ENCODE measurements around the gene SYNE1.
"Not testable (repeated sequence)": the region's sequence is repeated elsewhere in the genome, so short reads cannot be mapped to it uniquely, and the experiment has no call there.

The SYNE1 gene

DNA sequence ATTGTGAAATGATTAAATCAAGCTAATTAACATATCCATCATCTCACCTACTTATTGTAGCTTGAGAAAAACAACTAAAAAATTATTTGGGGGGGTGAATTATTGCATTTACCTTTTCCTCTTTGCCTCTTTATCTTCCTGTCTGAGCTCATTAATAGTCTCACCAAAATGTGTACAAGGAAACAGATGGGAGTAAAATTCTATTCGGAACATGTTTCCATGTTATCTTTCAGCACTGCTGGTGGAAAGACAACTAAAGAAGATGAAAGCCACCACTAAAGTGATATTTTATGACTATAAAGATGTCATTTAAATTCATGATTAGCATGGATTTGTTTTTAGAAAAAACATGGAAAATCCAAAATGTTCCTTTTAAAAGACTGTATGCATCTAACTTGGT is 102.6 kb downstream of the SYNE1 start:
- 89 to 100% methylated on average over 1 of the region's 1 CpG for WGBS, 2 experiments
- Histone ChIP-seq H3K27ac (ENCODE audit: insufficient read depth, low read depth, low read length, poor library complexity, severe bottlenecking) (no peak overlapping the region), H3K9me3 (ENCODE audit: control insufficient read depth, low read length) (no peaks in the 10 kb centered on the region), H3K4me1 (ENCODE audit: control insufficient read depth, insufficient read depth, low read length) (no peaks in the 10 kb centered on the region), H3K36me3 (ENCODE audit: control insufficient read depth, insufficient read depth, low read length) (no peaks in the 10 kb centered on the region), H3K27me3 (ENCODE audit: control insufficient read depth, insufficient read depth, low read length, poor library complexity, severe bottlenecking) (no peaks in the 10 kb centered on the region), H3K4me3 (ENCODE audit: insufficient read depth, low read depth, low read length) (no peak overlapping the region)

GRCh38 chr6:152532556-152533422 is 104.4 kb downstream of the SYNE1 start:
- H3K27me3 ChIP-seq (ENCODE audit: control insufficient read depth, insufficient read depth, low read length, poor library complexity, severe bottlenecking) = no peaks in the 10 kb centered on the region

DNA sequence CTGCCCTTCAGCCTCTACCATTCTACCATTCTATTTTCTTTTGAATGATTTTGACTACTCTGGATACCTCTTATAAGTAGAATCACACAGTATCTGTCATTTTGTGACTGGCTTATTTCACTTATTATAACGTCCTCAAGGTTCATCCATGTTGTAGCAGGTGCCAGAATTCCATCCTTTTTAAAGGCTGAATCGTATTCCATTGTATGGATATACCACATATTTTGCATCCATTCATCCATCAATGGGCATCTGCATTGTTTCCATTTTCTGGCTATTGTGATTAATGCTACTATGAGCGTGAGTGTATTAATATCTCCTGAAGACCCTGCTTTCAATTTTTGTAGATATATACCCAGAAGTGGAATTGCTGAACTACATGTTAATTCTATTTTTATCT is 105.5 kb downstream of the SYNE1 start:
- H3K9me3 ChIP-seq (ENCODE audit: control insufficient read depth, low read length) = no peaks in the 10 kb centered on the region
- no peaks in the 10 kb centered on the region for H3K27me3 ChIP-seq (ENCODE audit: control insufficient read depth, insufficient read depth, low read length, poor library complexity, severe bottlenecking)
- H3K27ac ChIP-seq (ENCODE audit: insufficient read depth, low read depth, low read length, poor library complexity, severe bottlenecking) = no peak overlapping the region
- WGBS, 2 experiments = 88 to 92% methylated on average over 2 to 3 of the region's 3 CpGs
- no peaks in the 10 kb centered on the region for H3K4me1 ChIP-seq (ENCODE audit: control insufficient read depth, insufficient read depth, low read length)
- H3K36me3 ChIP-seq (ENCODE audit: control insufficient read depth, insufficient read depth, low read length) = no peaks in the 10 kb centered on the region
- no peak overlapping the region for H3K4me3 ChIP-seq (ENCODE audit: insufficient read depth, low read depth, low read length)

More at GRCh38 chr6:152532556-152533422, 104.4 kb downstream of the SYNE1 start:
- WGBS, 2 experiments = 95 to 100% methylated on average over 2 to 3 of the region's 3 CpGs
- H3K9me3 ChIP-seq (ENCODE audit: control insufficient read depth, low read length) = no peaks in the 10 kb centered on the region
- no peak overlapping the region for H3K27ac ChIP-seq (ENCODE audit: insufficient read depth, low read depth, low read length, poor library complexity, severe bottlenecking)
- no peaks in the 10 kb centered on the region for H3K36me3 ChIP-seq (ENCODE audit: control insufficient read depth, insufficient read depth, low read length)
- H3K4me1 ChIP-seq (ENCODE audit: control insufficient read depth, insufficient read depth, low read length) = no peaks in the 10 kb centered on the region
- no peak overlapping the region for H3K4me3 ChIP-seq (ENCODE audit: insufficient read depth, low read depth, low read length)

DNA sequence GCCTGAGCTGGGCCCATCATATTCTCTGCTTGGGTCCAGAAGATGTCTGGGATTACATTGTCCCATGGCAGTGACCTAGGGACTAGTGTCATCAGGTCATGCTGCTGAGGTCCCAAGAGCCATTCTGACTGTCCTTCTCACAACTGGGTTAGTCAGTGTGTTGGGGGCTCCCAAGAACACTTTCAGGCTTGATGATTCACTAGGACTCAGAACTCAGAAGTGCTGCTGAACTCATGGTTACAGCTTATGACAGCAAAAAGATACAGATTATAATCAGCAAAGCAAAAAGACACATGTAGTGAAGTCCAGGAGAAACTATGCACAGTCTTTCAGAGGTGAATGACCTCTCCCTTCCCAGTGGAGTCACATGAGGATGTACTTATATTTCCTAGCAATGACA is 107.8 kb downstream of the SYNE1 start:
- Histone ChIP-seq H3K27me3 (ENCODE audit: control insufficient read depth, insufficient read depth, low read length, poor library complexity, severe bottlenecking) (no peaks in the 10 kb centered on the region), H3K4me1 (ENCODE audit: control insufficient read depth, insufficient read depth, low read length) (no peaks in the 10 kb centered on the region), H3K36me3 (ENCODE audit: control insufficient read depth, insufficient read depth, low read length) (no peaks in the 10 kb centered on the region), H3K4me3 (ENCODE audit: insufficient read depth, low read depth, low read length) (no peak overlapping the region), H3K27ac (ENCODE audit: insufficient read depth, low read depth, low read length, poor library complexity, severe bottlenecking) (no peak overlapping the region), H3K9me3 (ENCODE audit: control insufficient read depth, low read length) (no peaks in the 10 kb centered on the region)

- 91 to 100% methylated on average over 1 of the region's 1 CpG for WGBS, 2 experiments
- not testable (repeated sequence) for H3K27ac ChIP-seq (ENCODE audit: insufficient read depth, low read depth, low read length, poor library complexity, severe bottlenecking); H3K4me3 ChIP-seq (ENCODE audit: insufficient read depth, low read depth, low read length); H3K4me1 ChIP-seq (ENCODE audit: control insufficient read depth, insufficient read depth, low read length); H3K36me3 ChIP-seq (ENCODE audit: control insufficient read depth, insufficient read depth, low read length); H3K9me3 ChIP-seq (ENCODE audit: control insufficient read depth, low read length); H3K27me3 ChIP-seq (ENCODE audit: control insufficient read depth, insufficient read depth, low read length, poor library complexity, severe bottlenecking)
Measured at GRCh38 chr6:152514120-152514519, 123.0 kb downstream of the SYNE1 start.

DNA sequence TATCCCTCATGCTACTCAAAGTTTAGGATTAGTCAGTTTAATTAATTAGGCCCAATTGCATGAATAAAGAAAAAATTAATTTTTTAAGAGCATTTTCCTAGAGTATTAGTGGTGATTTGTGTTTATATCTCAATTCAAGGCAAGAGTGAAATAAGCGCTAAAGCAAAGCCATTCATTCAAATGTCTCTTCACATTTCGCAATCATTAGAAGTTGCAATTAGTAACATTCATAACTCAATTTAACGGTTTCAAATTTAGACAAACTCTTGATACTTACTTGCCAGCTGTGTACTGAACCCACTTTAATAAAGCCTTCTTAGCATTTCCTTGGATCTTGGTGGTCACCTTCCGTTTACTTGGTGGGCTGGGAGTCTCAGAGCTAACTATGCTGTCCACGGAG is 127.2 kb downstream of the SYNE1 start:
- Histone ChIP-seq H3K4me1 (ENCODE audit: control insufficient read depth, insufficient read depth, low read length) (no peaks in the 10 kb centered on the region), H3K36me3 (ENCODE audit: control insufficient read depth, insufficient read depth, low read length) (no peaks in the 10 kb centered on the region), H3K27me3 (ENCODE audit: control insufficient read depth, insufficient read depth, low read length, poor library complexity, severe bottlenecking) (no peaks in the 10 kb centered on the region), H3K27ac (ENCODE audit: insufficient read depth, low read depth, low read length, poor library complexity, severe bottlenecking) (no peak overlapping the region), H3K9me3 (ENCODE audit: control insufficient read depth, low read length) (no peaks in the 10 kb centered on the region), H3K4me3 (ENCODE audit: insufficient read depth, low read depth, low read length) (no peak overlapping the region)
- WGBS, 2 experiments = 94 to 95% methylated on average over 5 of the region's 5 CpGs

DNA sequence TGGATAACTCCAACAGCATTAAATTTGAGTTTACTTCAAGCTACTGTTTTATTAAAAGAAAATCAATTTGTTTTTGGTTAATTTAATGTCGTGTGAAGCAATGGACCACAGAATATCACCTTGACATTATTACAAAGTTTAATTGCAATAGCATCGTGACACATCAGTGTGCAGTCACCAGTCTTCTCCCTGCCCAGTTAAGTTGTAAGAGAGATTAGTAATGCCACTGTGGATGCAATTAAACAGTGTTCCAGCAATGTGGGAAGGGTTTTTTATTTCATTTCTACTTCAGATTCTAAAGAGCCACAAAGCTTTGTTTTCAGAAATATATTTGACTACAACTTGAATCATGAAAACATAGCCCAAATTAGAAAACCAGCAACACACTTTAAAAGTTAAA is 128.7 kb downstream of the SYNE1 start:
- no peak overlapping the region for H3K27ac ChIP-seq (ENCODE audit: insufficient read depth, low read depth, low read length, poor library complexity, severe bottlenecking)
- no peaks in the 10 kb centered on the region for H3K27me3 ChIP-seq (ENCODE audit: control insufficient read depth, insufficient read depth, low read length, poor library complexity, severe bottlenecking)
- H3K4me3 ChIP-seq (ENCODE audit: insufficient read depth, low read depth, low read length) = no peak overlapping the region
- WGBS, 2 experiments = 86 to 88% methylated on average over 1 to 2 of the region's 2 CpGs
- no peaks in the 10 kb centered on the region for H3K4me1 ChIP-seq (ENCODE audit: control insufficient read depth, insufficient read depth, low read length)
- H3K9me3 ChIP-seq (ENCODE audit: control insufficient read depth, low read length) = no peaks in the 10 kb centered on the region
- no peaks in the 10 kb centered on the region for H3K36me3 ChIP-seq (ENCODE audit: control insufficient read depth, insufficient read depth, low read length)

- no peaks in the 10 kb centered on the region for H3K27me3 ChIP-seq (ENCODE audit: control insufficient read depth, insufficient read depth, low read length, poor library complexity, severe bottlenecking)
- 92 to 96% methylated on average over 2 to 3 of the region's 3 CpGs for whole genome bisulfite sequencing, 2 experiments
- H3K36me3 ChIP-seq (ENCODE audit: control insufficient read depth, insufficient read depth, low read length) = no peaks in the 10 kb centered on the region
- no peaks in the 10 kb centered on the region for H3K4me1 ChIP-seq (ENCODE audit: control insufficient read depth, insufficient read depth, low read length)
- H3K9me3 ChIP-seq (ENCODE audit: control insufficient read depth, low read length) = no peaks in the 10 kb centered on the region
- no peak overlapping the region for H3K4me3 ChIP-seq (ENCODE audit: insufficient read depth, low read depth, low read length)
- no peak overlapping the region for H3K27ac ChIP-seq (ENCODE audit: insufficient read depth, low read depth, low read length, poor library complexity, severe bottlenecking)
Measured at GRCh38 chr6:152503546-152503945, 133.6 kb downstream of the SYNE1 start.

GRCh38 chr6:152502421-152503188 is 134.6 kb downstream of the SYNE1 start:
- Histone ChIP-seq H3K36me3 (ENCODE audit: control insufficient read depth, insufficient read depth, low read length) (no peaks in the 10 kb centered on the region), H3K4me1 (ENCODE audit: control insufficient read depth, insufficient read depth, low read length) (no peaks in the 10 kb centered on the region), H3K27me3 (ENCODE audit: control insufficient read depth, insufficient read depth, low read length, poor library complexity, severe bottlenecking) (no peaks in the 10 kb centered on the region), H3K4me3 (ENCODE audit: insufficient read depth, low read depth, low read length) (no peak overlapping the region), H3K27ac (ENCODE audit: insufficient read depth, low read depth, low read length, poor library complexity, severe bottlenecking) (no peak overlapping the region), H3K9me3 (ENCODE audit: control insufficient read depth, low read length) (no peaks in the 10 kb centered on the region)
- WGBS, 2 experiments = 96 to 100% methylated on average over 2 to 6 of the region's 6 CpGs

GRCh38 chr6:152499931-152500330 is 137.2 kb downstream of the SYNE1 start:
- H3K4me3 ChIP-seq (ENCODE audit: insufficient read depth, low read depth, low read length) = no peak overlapping the region
- H3K4me1 ChIP-seq (ENCODE audit: control insufficient read depth, insufficient read depth, low read length) = no peaks in the 10 kb centered on the region
- H3K27me3 ChIP-seq (ENCODE audit: control insufficient read depth, insufficient read depth, low read length, poor library complexity, severe bottlenecking) = no peaks in the 10 kb centered on the region
- no peaks in the 10 kb centered on the region for H3K36me3 ChIP-seq (ENCODE audit: control insufficient read depth, insufficient read depth, low read length)
- no peaks in the 10 kb centered on the region for H3K9me3 ChIP-seq (ENCODE audit: control insufficient read depth, low read length)
- 100% methylated on average over 1 of the region's 2 CpGs; no CpG with 5 or more reads in 1 of the 2 experiments for WGBS, 2 experiments
- H3K27ac ChIP-seq (ENCODE audit: insufficient read depth, low read depth, low read length, poor library complexity, severe bottlenecking) = no peak overlapping the region
